Measurements from ENCODE around the gene ALDH4A1. TPM values are rescaled to one million over a fixed set of nuclear protein-coding genes. Genes with fewer than 3 reads are reported as not detected.
A peak's percentile ranks its signal among the peaks of the same experiment; 100 is the strongest.

ALDH4A1 gene
- polyA plus RNA-seq, 3 donors: 61.3 to 85.2 (median 64.7) TPM

GRCh38 chr1:18922848-18923755, 20.7 kb upstream of the ALDH4A1 start:
- DNase-seq (ENCODE audit: low read depth in 3 of 3, low spot score in 2 of 3): no peak

GRCh38 chr1:18922319-18922726, 20.0 kb upstream of the ALDH4A1 start:
- DNase-seq (ENCODE audit: low read depth in 3 of 3, low spot score in 2 of 3): peak; percentile 80 to 82 (median 81)

- no peak for DNase-seq (ENCODE audit: low read depth in 3 of 3, low spot score in 2 of 3)
Measured at GRCh38 chr1:18921516-18922251, 19.3 kb upstream of the ALDH4A1 start.

GRCh38 chr1:18920931-18921330, 18.6 kb upstream of the ALDH4A1 start:
- no peak for DNase-seq (ENCODE audit: low read depth in 3 of 3, low spot score in 2 of 3)

- no peak for DNase-seq (ENCODE audit: low read depth in 3 of 3, low spot score in 2 of 3)
Measured at GRCh38 chr1:18919956-18920355, 17.6 kb upstream of the ALDH4A1 start.

- DNase-seq (ENCODE audit: low read depth in 3 of 3, low spot score in 2 of 3): no peak
Measured at GRCh38 chr1:18919197-18919905, 17.0 kb upstream of the ALDH4A1 start.

GRCh38 chr1:18918417-18918816, 16.1 kb upstream of the ALDH4A1 start:
- DNase-seq (ENCODE audit: low read depth in 3 of 3, low spot score in 2 of 3): no peak

GRCh38 chr1:18917071-18917799, 14.9 kb upstream of the ALDH4A1 start:
- no peak for DNase-seq (ENCODE audit: low read depth in 3 of 3, low spot score in 2 of 3)

GRCh38 chr1:18915341-18915740, 13.0 kb upstream of the ALDH4A1 start:
- DNase-seq (ENCODE audit: low read depth in 3 of 3, low spot score in 2 of 3): no peak

GRCh38 chr1:18913065-18913835, 10.9 kb upstream of the ALDH4A1 start:
- DNase-seq (ENCODE audit: low read depth in 3 of 3, low spot score in 2 of 3): no peak

GRCh38 chr1:18912550-18912949, 10.2 kb upstream of the ALDH4A1 start:
- DNase-seq (ENCODE audit: low read depth in 3 of 3, low spot score in 2 of 3): no peak

- DNase-seq (ENCODE audit: low read depth in 3 of 3, low spot score in 2 of 3): no peak
Measured at GRCh38 chr1:18908911-18909771, 6.8 kb upstream of the ALDH4A1 start.

GRCh38 chr1:18907917-18908845, 5.8 kb upstream of the ALDH4A1 start:
- no peak for DNase-seq (ENCODE audit: low read depth in 3 of 3, low spot score in 2 of 3)

- DNase-seq (ENCODE audit: low read depth in 3 of 3, low spot score in 2 of 3): no peak
Measured at GRCh38 chr1:18907021-18907916, 4.9 kb upstream of the ALDH4A1 start.

- DNase-seq (ENCODE audit: low read depth in 3 of 3, low spot score in 2 of 3): no peak
Measured at GRCh38 chr1:18903291-18903756, 969 bp upstream of the ALDH4A1 start.

GRCh38 chr1:18901952-18902522, 318 bp downstream of the ALDH4A1 start:
- DNase-seq (ENCODE audit: low read depth in 3 of 3, low spot score in 2 of 3): no peak
